ENCODE data around the gene SLC25A29.
"Not testable (repeated sequence)": the region's sequence is repeated elsewhere in the genome, so short reads cannot be mapped to it uniquely, and the experiment has no call there.

Gene SLC25A29

GRCh38 chr14:100306101-100306997, at the start of gene SLC25A29:
Gene SLC25A29 (minus strand): TSS chr14:100306444. CDS start chr14:100306232, 212 bp downstream.
- peak; percentile 51 to 72 for DNase-seq

GRCh38 chr14:100350986-100351385, 44.7 kb upstream of the SLC25A29 start:
- DNase-seq = no peak

- no peak for DNase-seq
These were observed 44.2 kb upstream of the SLC25A29 start for GRCh38 chr14:100350276-100350926.

GRCh38 chr14:100348784-100349685, 42.8 kb upstream of the SLC25A29 start:
- no peak for DNase-seq

- DNase-seq = no peak
These were observed 42.0 kb upstream of the SLC25A29 start for GRCh38 chr14:100348253-100348729.

GRCh38 chr14:100346306-100347091, 40.3 kb upstream of the SLC25A29 start:
- DNase-seq = no peak

GRCh38 chr14:100345711-100346110, 39.5 kb upstream of the SLC25A29 start:
- no peak for DNase-seq

- DNase-seq = not testable (repeated sequence)
These were observed 38.4 kb upstream of the SLC25A29 start for GRCh38 chr14:100344657-100345056.

- DNase-seq = not testable (repeated sequence)
These were observed 36.6 kb upstream of the SLC25A29 start for GRCh38 chr14:100342826-100343225.

- DNase-seq = no peak
These were observed 36.0 kb upstream of the SLC25A29 start for GRCh38 chr14:100342195-100342594.

GRCh38 chr14:100341301-100342031, 35.2 kb upstream of the SLC25A29 start:
- no peak for DNase-seq

GRCh38 chr14:100340423-100340813, 34.2 kb upstream of the SLC25A29 start:
- DNase-seq = no peak

- DNase-seq = no peak
These were observed 33.6 kb upstream of the SLC25A29 start for GRCh38 chr14:100339766-100340422.

GRCh38 chr14:100336618-100337530, 30.6 kb upstream of the SLC25A29 start:
- DNase-seq = no peak

- no peak for DNase-seq
These were observed 28.7 kb upstream of the SLC25A29 start for GRCh38 chr14:100334904-100335303.

- DNase-seq = no peak
These were observed 27.6 kb upstream of the SLC25A29 start for GRCh38 chr14:100333827-100334226.

- DNase-seq = no peak
These were observed 27.1 kb upstream of the SLC25A29 start for GRCh38 chr14:100333311-100333710.

- DNase-seq = no peak
These were observed 26.6 kb upstream of the SLC25A29 start for GRCh38 chr14:100332797-100333196.

- no peak for DNase-seq
These were observed 25.9 kb upstream of the SLC25A29 start for GRCh38 chr14:100332071-100332639.

All from cerebellar nuclear complex (tissue), 1 donor.